ENCODE measurements around the gene UBE2QL1.

- TF ChIP-seq CTCF (IDR thresholded peaks at IDR 0.05) (no peak), EP300 (IDR thresholded peaks at IDR 0.05) (no peak), POLR2A (IDR thresholded peaks at IDR 0.05) (no peak)
Measured at GRCh38 chr5:6410421-6410820, 38.2 kb upstream of the UBE2QL1 start.

Measured in tibial nerve (tissue), 4 donors.